ENCODE results near the gene BSND. TPM values are rescaled to one million over a fixed set of nuclear protein-coding genes. Genes with fewer than 3 reads are reported as not detected.

BSND gene
- polyA plus RNA-seq, 1 donor (not counting 4 experiments of a cell fraction or from before 2014, with no cell fraction given) = not detected

DNA sequence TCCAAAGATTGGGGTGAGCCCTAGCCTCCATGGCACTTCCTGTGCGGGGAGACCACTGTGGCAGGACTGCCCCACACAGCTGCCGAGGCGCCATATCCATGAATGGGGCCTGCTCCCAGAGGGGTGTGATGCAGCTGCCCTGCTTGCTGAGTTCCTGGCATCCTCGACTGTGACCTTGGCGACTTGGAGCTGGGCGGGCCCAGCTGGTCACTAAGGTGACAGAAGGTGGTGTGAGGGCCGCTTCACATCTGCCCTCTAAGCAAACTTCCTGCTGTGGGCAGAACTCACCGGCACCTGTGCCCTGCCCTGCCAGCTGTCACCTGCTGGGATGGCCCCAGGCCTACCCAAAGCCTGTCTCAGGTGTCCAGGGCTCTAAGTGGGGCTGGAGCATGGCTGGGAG is 9.3 kb upstream of the BSND start:
- Histone ChIP-seq H3K9me1 (ENCODE audit: control insufficient read depth, extremely low read depth, insufficient read depth, low read length) (no peaks in the 10 kb centered on the region), H4K20me1 (ENCODE audit: control insufficient read depth, extremely low read depth, insufficient read depth, low read length) (no peaks in the 10 kb centered on the region), H3K9ac (ENCODE audit: control insufficient read depth, extremely low read depth, insufficient read depth, low read length) (no peak overlapping the region), H3K4me2 (ENCODE audit: control insufficient read depth, extremely low read depth, insufficient read depth, low read depth, low read length) (no peak overlapping the region), H3K4me1 (ENCODE audit: control insufficient read depth, extremely low read depth, insufficient read depth, low read length) (no peaks in the 10 kb centered on the region), H3K36me3 (ENCODE audit: control insufficient read depth in 2 of 2, extremely low read depth in 1 of 2, insufficient read depth in 2 of 2, low read length in 2 of 2) (no peaks in the 10 kb centered on the region), H3K27me3 (ENCODE audit: control insufficient read depth, extremely low read depth, insufficient read depth, low read length) (no peaks in the 10 kb centered on the region), H3K27ac (ENCODE audit: control insufficient read depth, insufficient read depth, low read length) (no peak overlapping the region), H3K9me3 (ENCODE audit: control insufficient read depth, low read depth, low read length) (no peaks in the 10 kb centered on the region), H3K4me3 (ENCODE audit: control insufficient read depth in 2 of 3, extremely low read depth in 1 of 3, insufficient read depth in 2 of 3, low read depth in 1 of 3, low read length in 3 of 3) (no peak overlapping the region), H3K79me2 (ENCODE audit: control insufficient read depth, insufficient read depth, low read length) (no peaks in the 10 kb centered on the region), H2AFZ (ENCODE audit: control insufficient read depth, low read length) (no peak overlapping the region)
- TF ChIP-seq, protein P1, sequence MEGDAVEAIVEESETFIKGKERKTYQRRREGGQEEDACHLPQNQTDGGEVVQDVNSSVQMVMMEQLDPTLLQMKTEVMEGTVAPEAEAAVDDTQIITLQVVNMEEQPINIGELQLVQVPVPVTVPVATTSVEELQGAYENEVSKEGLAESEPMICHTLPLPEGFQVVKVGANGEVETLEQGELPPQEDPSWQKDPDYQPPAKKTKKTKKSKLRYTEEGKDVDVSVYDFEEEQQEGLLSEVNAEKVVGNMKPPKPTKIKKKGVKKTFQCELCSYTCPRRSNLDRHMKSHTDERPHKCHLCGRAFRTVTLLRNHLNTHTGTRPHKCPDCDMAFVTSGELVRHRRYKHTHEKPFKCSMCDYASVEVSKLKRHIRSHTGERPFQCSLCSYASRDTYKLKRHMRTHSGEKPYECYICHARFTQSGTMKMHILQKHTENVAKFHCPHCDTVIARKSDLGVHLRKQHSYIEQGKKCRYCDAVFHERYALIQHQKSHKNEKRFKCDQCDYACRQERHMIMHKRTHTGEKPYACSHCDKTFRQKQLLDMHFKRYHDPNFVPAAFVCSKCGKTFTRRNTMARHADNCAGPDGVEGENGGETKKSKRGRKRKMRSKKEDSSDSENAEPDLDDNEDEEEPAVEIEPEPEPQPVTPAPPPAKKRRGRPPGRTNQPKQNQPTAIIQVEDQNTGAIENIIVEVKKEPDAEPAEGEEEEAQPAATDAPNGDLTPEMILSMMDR (optimal IDR thresholded peaks at IDR 0.05 in 1 of 3, IDR thresholded peaks at IDR 0.05 in 1 of 3, conservative IDR thresholded peaks at IDR 0.05 in 1 of 3; ENCODE audit: extremely low read depth in 1 of 3, insufficient read depth in 2 of 3, low read length in 3 of 3) = no peak
- TF ChIP-seq EZH2 (IDR thresholded peaks at IDR 0.05; ENCODE audit: low read length) = no peak
- FAIRE-seq (no peak), DNase-seq (ENCODE audit: low read depth, low spot score) (no peak)
- dilution Hi-C loops (cut with MboI; ENCODE audit: extremely low pct_ligation_motif_present, low sequenced_read_pairs) = no loop called here

DNA sequence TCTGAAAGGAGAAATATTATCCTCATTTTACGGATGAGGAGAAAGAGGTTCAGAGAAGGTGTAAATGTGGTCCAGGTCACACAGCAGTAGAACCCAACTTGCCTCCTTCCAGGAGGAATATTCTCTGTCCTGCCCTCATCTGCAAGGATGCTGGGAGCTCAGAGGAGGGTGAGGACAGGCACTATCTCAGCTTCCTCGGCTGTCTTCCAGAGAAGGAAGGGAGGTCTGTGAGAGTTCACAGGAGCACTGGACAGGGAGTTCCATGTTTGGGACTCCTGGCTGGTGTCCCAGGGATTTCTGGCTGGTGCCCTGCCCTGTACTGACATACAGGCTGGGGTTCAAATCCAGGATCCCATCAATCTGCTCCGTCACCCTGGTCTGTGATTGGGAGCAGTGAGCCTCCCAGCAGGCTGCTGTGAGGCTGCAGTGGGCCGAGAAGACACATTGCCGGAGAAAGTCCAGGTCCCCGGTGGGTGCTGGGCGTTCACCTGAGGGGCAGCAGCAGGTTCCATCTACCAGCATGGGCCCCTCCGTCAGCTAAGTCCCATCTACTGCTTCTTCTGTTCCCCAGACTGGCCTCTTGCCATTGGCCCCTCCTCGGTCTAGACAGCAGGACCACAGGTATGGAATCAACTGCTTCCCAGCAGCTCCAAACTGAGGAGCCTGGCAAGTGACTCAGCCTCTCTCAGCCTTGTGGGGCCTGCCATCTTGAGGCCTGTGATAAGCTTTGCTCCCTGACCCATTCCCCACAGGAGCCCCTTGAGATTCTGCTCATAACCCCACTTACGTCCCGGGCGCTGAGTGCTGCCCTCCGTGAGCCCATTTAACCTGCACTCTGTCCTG is 8.5 kb upstream of the BSND start:
- no peak overlapping the region for H3K4me2 ChIP-seq (ENCODE audit: control insufficient read depth, extremely low read depth, insufficient read depth, low read depth, low read length)
- H3K4me3 ChIP-seq (ENCODE audit: control insufficient read depth in 2 of 3, extremely low read depth in 1 of 3, insufficient read depth in 2 of 3, low read depth in 1 of 3, low read length in 3 of 3) = no peak overlapping the region
- no peaks in the 10 kb centered on the region for H3K4me1 ChIP-seq (ENCODE audit: control insufficient read depth, extremely low read depth, insufficient read depth, low read length)
- dilution Hi-C loops (cut with MboI; ENCODE audit: extremely low pct_ligation_motif_present, low sequenced_read_pairs) = no loop called here
- H3K27ac ChIP-seq (ENCODE audit: control insufficient read depth, insufficient read depth, low read length) = no peak overlapping the region
- H3K79me2 ChIP-seq (ENCODE audit: control insufficient read depth, insufficient read depth, low read length) = no peaks in the 10 kb centered on the region
- H3K9ac ChIP-seq (ENCODE audit: control insufficient read depth, extremely low read depth, insufficient read depth, low read length) = no peak overlapping the region
- TF ChIP-seq EZH2 (IDR thresholded peaks at IDR 0.05; ENCODE audit: low read length) = no peak
- TF ChIP-seq, protein P1 (optimal IDR thresholded peaks at IDR 0.05 in 1 of 3, IDR thresholded peaks at IDR 0.05 in 1 of 3, conservative IDR thresholded peaks at IDR 0.05 in 1 of 3; ENCODE audit: extremely low read depth in 1 of 3, insufficient read depth in 2 of 3, low read length in 3 of 3) = peak in 2 of 3 experiments; percentile 11 to 12
- H4K20me1 ChIP-seq (ENCODE audit: control insufficient read depth, extremely low read depth, insufficient read depth, low read length) = no peaks in the 10 kb centered on the region
- H3K27me3 ChIP-seq (ENCODE audit: control insufficient read depth, extremely low read depth, insufficient read depth, low read length) = no peaks in the 10 kb centered on the region
- H3K36me3 ChIP-seq (ENCODE audit: control insufficient read depth in 2 of 2, extremely low read depth in 1 of 2, insufficient read depth in 2 of 2, low read length in 2 of 2) = no peaks in the 10 kb centered on the region
- H3K9me1 ChIP-seq (ENCODE audit: control insufficient read depth, extremely low read depth, insufficient read depth, low read length) = no peaks in the 10 kb centered on the region
- FAIRE-seq (no peak), DNase-seq (ENCODE audit: low read depth, low spot score) (no peak)
- H3K9me3 ChIP-seq (ENCODE audit: control insufficient read depth, low read depth, low read length) = no peaks in the 10 kb centered on the region
- H2AFZ ChIP-seq (ENCODE audit: control insufficient read depth, low read length) = no peak overlapping the region
